Inflammatory macrophage treated with lipopolysaccharide for 4 hours (primary cell): ENCODE results near the gene TCAIM.

Experiments used
- DNase-seq: peaks from one replicate; pipeline ENCODE4 v3.0.0-alpha.2; 2020

The TCAIM gene, protein sequence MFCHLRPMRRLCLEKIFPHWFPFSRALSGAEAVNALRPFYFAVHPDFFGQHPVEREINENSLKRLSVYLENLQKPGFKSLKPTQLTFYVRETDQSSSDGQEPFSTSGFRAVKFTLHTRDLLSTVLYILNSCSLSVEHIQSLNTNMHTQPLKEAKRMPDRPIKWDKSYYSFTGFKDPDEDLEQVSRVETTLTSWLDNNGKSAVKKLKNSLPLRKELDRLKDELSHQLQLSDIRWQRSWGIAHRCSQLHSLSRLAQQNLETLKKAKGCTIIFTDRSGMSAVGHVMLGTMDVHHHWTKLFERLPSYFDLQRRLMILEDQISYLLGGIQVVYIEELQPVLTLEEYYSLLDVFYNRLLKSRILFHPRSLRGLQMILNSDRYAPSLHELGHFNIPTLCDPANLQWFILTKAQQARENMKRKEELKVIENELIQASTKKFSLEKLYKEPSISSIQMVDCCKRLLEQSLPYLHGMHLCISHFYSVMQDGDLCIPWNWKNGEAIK

GRCh38 chr3:44338010-44338827 lies at the start of gene TCAIM:
Gene TCAIM, plus strand, starts transcription at chr3:44338766. Its CDS starts 16,017 bp downstream, at chr3:44354783.
- DNase-seq = peak; percentile 97

- no peak for DNase-seq
Measured at GRCh38 chr3:44289882-44290462, 48.6 kb upstream of the TCAIM start.

- DNase-seq = no peak
Measured at GRCh38 chr3:44292276-44292675, 46.3 kb upstream of the TCAIM start.

DNA sequence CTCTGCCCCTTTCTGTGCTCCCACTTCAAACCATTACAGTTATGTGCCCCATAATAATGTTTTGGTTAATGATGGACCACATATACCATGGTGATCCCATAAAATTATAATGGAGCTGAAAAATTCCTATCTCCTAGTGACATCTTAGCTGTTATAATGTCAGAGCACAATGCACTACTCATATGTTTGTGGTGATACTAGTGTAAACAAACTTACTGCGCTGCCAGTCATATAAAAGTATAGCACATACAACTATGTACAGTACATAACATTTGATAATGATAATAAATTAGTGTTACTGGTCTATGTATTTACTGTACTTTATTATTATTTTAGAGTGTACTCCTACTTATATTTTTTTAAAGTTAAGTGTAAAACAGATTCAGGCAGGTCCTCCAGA lies 45.6 kb upstream of the TCAIM start:
- no peak for DNase-seq

GRCh38 chr3:44297255-44297654 lies 41.3 kb upstream of the TCAIM start:
- DNase-seq = no peak

DNA sequence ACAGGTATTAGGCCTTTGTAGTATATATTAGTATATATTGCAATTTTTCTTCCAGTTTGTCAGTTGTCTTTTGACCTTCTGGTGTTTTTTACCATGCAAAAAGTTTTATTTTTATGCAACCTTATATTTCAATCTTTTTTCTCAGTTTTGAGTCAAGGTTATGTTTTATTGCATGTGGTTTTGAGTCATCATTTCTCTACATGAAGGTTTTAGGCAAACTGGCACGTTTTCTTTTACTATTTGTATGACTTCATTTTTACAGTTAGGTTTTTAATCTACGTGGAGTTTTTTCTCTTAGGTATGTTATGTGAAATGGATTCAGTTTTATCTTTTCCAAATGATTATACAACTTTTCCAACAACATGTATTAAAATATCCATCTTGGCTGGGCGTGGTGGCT lies 36.8 kb upstream of the TCAIM start:
- DNase-seq = peak; percentile 1

GRCh38 chr3:44309500-44309899 lies 29.1 kb upstream of the TCAIM start:
- DNase-seq = no peak

DNA sequence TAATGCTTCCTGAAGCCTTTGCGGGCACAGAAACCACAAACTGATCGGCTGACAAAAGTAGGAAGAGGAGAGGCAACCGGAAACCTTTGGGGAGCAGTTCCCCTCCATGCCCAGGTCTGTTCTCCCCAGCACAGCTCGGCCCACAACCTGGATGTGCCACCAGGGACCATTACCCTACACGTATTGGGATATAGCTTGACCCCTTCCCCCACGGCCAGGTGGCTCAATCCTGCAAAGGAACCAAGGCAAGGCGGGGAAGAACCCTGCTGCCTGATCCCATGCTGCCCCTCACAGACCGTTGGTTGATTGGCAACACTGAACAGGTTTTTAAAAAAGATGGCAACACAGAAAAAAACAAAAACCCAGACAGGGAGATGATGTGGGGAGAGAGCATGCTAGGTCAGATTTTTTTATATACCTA lies 19.7 kb upstream of the TCAIM start:
- no peak for DNase-seq

DNA sequence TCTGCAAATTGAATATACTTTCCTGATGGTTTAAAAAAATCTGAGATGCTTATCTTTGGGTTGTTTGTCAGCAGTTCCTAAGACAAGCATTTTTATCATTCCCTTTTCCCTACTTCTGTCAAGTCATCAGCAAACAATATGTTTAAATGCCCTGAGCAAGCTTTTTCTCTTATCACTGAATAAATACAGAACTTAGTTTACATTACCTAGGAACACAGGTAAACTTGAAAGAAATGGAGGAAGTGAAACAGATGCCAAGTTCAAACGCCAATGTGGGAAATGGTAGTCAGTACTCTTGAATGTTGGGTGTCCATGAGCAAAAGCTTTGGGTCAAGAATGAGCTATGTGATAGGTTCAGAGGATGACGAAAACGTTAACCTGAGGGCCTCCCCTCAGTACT lies 17.2 kb upstream of the TCAIM start:
- DNase-seq = no peak

DNA sequence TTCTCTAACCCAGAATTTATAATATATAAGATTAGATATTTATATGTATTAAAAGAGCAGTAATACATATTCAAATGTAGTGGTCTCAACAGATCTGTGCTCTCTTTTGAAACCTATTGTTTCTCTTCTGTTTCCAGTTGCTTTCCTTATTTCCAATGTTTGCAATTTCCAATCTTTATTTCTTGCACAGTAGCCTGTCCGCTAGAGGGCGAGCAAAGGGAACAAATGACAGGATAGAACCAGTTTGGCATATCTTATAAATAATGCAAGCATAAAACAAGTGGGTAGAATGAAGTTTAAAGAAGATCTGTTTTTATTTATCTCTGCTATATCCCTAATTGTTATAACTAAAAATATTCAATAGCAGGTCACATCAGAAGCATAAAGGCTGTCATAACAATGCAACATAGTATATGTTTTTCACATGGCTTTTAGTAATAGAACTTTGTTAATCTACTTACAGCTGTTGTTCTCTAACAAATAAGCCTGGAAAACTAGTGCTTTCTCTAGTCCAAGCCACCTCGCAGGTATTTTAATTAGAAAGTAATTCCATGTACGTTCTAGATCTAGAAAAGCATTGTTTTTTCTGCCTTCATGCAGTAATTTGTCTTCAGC lies 15.1 kb upstream of the TCAIM start:
- peak; percentile 64 for DNase-seq

- no peak for DNase-seq
Measured at GRCh38 chr3:44324584-44324983, 14.0 kb upstream of the TCAIM start.

- no peak for DNase-seq
Measured at GRCh38 chr3:44326019-44326418, 12.5 kb upstream of the TCAIM start.

- DNase-seq = no peak
Measured at GRCh38 chr3:44326515-44326914, 12.1 kb upstream of the TCAIM start.

DNA sequence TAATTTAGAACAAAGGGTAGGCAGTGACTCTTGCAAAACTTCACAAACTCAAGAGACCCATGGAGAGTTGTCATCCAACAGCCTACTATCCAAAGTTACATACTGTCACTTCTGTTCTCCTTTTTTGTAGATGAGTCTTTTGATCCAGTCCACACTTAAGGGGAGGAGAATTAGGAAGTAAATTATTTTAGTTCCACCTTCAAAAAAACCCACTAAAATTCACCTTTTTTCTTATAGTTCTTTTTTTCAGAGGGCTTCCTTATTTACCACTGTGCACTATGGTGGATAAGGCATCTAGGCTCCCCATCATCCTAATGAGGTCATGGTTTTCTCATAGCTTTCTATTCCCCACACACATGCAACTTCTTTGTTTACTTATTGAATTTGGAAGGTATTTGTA lies 8.6 kb upstream of the TCAIM start:
- DNase-seq = peak; percentile 6

DNA sequence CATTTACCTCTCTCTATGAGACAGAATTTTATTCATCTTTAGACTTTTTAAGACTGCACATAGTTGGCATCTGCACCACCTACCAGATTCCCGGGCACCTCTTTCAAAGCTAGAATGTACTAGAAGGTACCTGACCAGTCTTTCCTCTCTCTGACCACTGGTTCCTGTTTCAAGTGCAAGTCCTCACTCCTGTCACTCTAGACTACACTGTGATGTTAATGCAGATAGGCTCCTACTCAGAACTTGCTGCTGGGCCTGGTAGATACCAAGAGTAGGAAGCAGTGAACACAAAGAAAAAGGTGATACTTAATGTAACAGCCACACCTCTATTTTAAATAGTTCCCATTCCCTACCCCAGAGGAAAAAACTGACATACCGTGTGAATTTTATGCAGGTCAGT lies 8.1 kb upstream of the TCAIM start:
- no peak for DNase-seq

DNA sequence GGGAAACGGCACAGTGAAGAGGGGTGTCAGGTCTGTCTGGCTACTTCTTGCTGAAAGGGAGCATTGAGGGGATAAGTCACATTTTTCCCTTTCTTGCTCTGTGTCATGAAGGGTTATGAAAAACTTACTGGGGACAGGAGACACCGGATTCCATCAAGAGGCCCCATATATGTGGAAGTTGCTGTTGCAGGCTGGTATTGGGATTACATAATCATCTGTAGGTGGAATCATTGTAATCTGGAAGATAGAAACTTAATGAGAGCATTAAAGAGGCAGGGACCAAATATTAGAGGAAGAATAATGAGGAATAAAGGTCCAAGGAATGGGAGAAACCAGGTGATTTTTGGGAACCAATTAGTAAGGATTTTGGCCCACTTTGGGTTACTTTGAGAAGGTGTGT lies 4.2 kb upstream of the TCAIM start:
- DNase-seq = peak; percentile 53

DNA sequence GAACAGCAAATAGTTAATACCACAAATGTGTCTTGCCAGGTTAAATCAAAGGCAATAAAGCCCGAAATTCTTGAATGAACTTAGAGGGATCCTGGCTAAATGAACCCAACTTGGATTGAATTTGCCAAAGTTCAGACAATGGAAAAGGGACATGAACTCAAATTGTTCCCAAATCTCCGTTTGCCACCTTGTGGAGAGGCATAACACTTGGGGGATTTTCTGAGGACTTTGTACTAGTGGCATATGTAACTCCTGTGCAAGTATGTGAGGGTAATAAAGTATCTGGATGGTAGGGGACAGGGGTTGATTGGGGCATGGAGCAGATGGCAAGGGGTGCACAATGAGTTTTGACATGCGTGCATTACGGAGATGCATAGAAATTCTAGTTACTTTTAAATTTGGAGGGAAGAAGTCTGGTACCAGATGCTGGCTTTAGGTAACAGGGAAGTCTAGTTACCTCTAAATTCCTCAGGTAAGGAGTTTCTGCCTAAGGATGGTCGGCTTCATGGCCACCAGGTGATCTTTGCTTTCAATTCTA lies 1.2 kb upstream of the TCAIM start:
- DNase-seq = no peak

DNA sequence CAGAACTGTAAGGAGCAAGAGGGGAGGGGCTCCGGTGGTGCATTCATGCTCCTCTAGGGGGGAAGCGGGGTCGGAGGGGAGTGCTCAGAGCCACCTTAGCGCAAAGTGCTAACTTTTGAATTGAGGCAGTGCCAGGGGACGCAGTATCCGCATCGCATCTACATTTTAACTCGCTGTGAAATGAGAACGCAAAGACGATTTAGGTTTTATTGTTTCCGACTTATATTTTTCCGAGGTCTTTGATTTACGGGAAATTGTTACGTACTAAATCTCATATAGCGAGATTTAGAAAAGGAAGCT lies 212 bp downstream of the TCAIM start:
- DNase-seq = no peak

- DNase-seq = no peak
Measured at GRCh38 chr3:44339181-44340057, 853 bp downstream of the TCAIM start.

DNA sequence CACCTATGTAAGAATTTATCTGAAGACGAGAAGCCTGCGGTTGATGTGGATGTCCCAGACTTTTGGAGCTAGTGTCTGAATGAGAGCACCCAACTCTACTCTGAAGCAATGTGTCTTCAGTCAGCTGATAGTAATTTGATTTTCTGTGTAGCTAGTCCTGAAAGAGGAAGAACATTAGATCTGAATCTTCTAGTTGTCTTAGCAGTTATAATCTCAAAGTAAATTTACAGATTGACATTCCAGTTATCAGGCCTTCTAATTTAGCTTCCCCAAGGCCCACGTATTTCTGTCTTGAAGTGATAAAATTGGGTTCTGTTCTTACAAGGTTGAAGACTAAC lies 1.5 kb downstream of the TCAIM start:
- peak; percentile 29 for DNase-seq

- DNase-seq = no peak
Measured at GRCh38 chr3:44342176-44342790, 3.7 kb downstream of the TCAIM start.

DNA sequence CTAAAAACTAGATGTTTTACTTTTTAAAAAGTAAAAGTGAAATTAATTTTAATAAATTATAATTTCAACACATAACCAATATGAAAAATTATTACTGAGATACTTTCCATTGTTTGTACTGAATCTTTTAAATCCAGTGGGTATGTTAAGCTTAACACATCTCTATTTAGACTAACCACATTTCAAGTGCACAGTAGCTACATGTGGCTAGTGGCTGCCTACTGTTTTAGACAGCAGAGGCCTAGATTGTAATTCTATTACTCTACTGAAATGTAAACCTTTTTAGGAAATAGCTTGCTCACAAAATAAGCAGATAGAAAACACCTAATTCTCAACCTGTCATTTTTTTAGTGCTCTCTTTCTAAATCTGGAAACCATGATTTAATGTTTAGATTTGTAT lies 4.9 kb downstream of the TCAIM start:
- DNase-seq = no peak
